Posterior vena cava (tissue), 2 donors: Measurements from ENCODE around the gene FAM13B. TPM values are rescaled to one million over a fixed set of nuclear protein-coding genes. Genes with fewer than 3 reads are reported as not detected.
"Not testable (repeated sequence)": the region's sequence is repeated elsewhere in the genome, so short reads cannot be mapped to it uniquely, and the experiment has no call there.

Source experiments
- DNase-seq: peaks from one replicate; pipeline ENCODE4 v3.0.0-alpha.2; 2020; ENCODE audit warnings: low spot score
- intact Hi-C, 2 donors: fragments of 100-400 bp; cut with DNase I; formaldehyde crosslinking; loops; one replicate each; pipeline versions ENCODE4 v1.14.1 to v1.14.2; 2022 to 2023
- total RNA-seq, 2 donors: library from RNA; stranded (reverse); fragmentation: NEBNext Ultra II Directional; extraction: Animal tissue kit (Norgen Biotek cat#: 25700); gene quantifications; one replicate each; pipeline ENCODE4 v1.2.1, GENCODE V29; 2021
- donor health status: DM: yes; HTN: yes; CAD: no.
- donor health status: DM: yes; HTN: yes; CAD: no.

Gene FAM13B
- total RNA-seq, 2 donors from 2014 or later, result 70.3 to 70.9 TPM

DNA sequence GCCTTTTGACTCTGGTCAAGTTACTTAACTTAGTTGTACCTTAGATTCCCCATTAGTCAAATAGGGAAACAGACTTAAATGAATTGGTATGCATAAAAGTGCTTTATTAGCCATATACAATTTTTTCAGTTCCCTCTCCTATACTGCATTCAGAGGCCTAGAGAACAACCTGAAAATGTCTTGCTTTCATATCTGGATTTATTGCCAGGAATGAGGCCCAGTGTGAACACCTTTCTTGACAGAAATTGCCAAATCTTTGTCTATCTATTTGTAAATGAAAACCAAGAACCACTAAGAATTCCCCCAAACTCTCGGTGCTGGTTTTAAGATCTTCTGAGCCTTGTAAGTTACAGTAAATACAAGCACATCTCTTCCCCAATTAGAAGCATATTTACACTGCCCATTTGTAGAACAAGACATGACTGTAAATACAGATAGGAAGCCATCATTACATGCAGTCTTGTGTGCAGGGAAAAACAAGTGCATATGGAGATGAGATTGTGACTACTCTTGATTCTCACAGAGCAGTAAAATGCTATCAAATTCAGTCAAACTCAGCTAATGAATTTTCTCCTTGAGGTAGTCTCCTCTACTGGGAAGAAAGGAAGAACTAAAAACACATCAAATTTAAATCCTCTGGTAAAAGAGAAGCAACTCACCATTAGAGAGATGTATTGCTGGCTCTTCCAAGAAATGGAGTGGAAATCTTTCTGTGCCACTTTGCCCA is 5.2 kb upstream of the FAM13B start:
- DNase-seq, result no peak

DNA sequence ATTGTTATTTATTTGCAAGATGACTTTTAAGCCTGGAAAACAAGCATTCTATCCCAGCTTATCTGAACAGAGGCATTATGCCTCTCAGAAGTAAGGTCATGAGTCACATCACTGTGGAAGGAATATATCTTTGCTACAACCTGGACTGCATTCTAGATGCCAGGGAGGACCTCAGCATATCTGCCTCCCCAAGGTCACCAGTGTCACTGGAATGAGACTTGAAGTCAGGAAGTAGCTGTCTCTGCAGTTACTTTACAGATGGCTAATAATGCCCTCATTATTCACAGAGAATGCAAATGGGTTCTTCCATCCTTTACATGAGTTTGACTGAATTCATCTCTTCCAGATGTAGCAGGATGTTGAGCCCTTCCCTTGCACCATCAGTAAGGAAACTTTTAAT is 4.4 kb upstream of the FAM13B start:
- intact Hi-C loops, result loop anchor here (2.0 to 10.0 kb wide), 3 partner anchors 32 to 250 kb away; partner anchors contain the start of gene NME5 (in 1 of the 2)
- no peak for DNase-seq

More for the DNA sequence above, 5.2 kb upstream of the FAM13B start:
- intact Hi-C loops, result loop anchor here (2.0 to 10.0 kb wide), 3 partner anchors 31 to 249 kb away; partner anchors contain the start of gene NME5 (in 1 of the 2)

- DNase-seq, result no peak
- intact Hi-C loops, result loop anchor here (2.0 to 10.0 kb wide), 3 partner anchors 33 to 251 kb away; partner anchors contain the start of gene NME5 (in 1 of the 2)
Observed at GRCh38 chr5:138035605-138036537, 3.0 kb upstream of the FAM13B start.

DNA sequence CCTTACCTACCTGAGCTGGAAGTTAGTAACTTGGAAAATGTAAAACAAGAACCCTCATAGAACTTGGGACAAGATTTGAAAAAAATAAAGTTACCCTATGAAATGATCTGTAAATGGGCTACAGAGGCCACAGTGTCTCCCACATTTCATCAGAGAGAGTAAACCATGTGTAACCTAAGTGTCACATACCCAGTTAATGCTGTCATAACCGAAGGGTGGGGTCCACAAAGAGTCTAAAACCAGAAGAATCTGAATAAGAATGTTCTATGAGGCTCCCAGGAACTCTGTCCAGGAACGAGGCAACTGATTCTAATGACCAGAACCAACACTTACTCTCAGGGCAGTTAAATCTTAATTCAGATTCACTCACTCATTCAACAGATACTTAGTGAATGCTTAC is 1.0 kb upstream of the FAM13B start:
- intact Hi-C loops, result loop anchor here in 1 of 2 donors (10.0 kb wide), 1 partner anchor 101 kb away; the partner anchor contains the start of gene NME5
- no peak for DNase-seq

DNA sequence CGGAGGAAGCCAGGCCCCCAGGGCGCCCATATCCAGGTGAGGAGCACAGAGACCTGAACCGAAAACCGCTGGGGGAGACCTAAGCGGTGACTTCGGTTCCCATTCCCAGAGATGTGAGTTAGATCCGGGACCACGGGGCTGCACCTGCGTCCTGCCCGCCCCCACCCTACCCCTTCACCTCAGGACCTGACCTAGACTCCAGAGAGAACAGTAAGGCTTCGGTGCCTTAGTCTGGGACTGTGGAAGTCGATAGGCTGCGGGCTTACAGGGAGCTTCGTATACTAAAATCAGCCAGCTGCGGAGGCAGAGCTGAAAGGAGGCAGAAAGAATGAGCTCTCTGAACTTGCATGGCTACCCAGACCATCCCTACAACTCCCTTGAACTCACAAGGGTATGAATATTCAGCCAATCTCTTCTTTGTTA is 518 bp upstream of the FAM13B start:
- no peak for DNase-seq
- intact Hi-C loops, result loop anchor here in 1 of 2 donors (10.0 kb wide), 1 partner anchor 101 kb away; the partner anchor contains the start of gene NME5

DNA sequence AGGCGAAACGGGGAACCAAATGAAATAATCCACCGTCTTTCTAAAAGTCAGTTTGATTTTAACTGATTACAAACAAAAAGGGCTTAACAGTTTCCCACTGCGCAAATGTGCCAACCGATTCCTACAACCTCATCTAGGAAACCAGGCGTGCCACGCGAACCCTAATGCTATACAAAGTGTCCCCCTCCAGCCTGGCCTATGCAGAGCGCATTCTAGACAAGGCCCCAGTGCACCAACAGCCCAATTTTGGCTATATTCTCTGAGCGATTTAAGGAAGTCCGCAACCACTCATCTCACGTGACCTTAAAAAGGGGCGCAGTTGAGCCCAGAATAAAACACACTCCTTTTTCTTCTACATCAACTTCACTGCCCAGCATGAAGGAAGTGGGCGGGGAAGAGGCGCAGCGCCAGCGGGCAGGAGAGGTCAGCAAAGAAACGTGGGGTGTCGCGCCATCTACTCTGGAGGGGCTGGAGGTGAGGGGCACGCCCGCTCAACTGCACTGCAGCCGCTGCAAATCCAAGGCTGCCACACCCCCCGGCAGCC is 779 bp downstream of the FAM13B start:
- intact Hi-C loops, result loop anchor here in 1 of 2 donors (10.0 kb wide), 1 partner anchor 103 kb away; the partner anchor contains the start of gene NME5
- peak; percentile 89 for DNase-seq

GRCh38 chr5:138029944-138030343 is 2.9 kb downstream of the FAM13B start:
- no peak for DNase-seq
- intact Hi-C loops, result loop anchor here in 1 of 2 donors (10.0 kb wide), 1 partner anchor 105 kb away; the partner anchor contains the start of gene NME5

DNA sequence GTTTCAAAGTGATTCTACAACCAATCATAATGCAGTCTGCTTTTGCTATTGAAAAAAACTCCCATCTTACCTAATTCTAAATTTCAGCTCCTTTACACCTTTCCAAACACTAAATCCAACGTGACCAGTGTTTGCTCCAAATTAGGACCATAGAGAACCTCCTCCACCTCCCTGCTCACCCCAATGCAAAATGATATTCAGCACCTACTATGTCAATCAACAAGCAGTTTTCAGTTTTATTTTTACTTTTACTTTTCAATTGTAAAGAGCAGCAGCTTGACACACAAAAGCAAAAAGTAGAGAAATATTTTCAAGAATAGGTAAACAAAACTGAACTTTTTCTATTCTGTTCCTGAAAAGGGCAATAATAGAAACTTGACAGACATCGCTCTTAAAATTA is 3.4 kb downstream of the FAM13B start:
- DNase-seq, result no peak
- intact Hi-C loops, result no loop called here

GRCh38 chr5:138028971-138029365 is 3.9 kb downstream of the FAM13B start:
- no peak for DNase-seq
- intact Hi-C loops, result no loop called here

DNA sequence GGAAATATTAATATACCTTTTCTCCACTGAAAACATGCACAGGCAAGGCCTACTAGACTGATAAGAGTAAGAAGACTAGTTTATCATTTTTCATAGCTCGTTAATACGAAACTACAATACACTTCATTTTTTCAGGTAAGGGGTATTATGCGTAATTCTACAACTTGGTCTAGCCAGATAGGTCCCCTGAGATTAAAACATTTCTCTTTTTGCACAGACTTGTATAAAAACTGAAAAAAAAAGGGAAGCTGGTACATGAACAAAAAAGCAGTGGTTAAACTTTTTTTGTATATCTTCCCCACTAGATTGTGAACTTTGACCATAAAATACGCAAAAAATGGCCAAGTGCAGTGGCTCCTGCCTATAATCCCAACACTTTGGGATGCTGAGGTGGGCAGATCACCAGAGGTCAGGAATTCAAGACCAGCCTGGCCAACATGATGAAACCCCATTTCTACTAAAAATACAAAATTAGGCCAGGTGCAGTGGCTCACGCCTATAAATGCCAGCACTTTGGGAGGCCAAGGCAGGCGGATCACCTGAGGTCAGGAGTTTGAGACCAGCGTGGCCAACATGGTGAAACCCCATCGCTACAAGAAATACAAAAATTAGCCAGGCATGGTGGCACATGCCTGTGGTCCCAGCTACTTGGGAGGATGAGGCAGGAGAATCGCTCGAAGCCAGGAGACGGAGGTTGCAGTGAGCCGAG is 4.5 kb downstream of the FAM13B start:
- intact Hi-C loops, DNase-seq: not testable (repeated sequence)

DNA sequence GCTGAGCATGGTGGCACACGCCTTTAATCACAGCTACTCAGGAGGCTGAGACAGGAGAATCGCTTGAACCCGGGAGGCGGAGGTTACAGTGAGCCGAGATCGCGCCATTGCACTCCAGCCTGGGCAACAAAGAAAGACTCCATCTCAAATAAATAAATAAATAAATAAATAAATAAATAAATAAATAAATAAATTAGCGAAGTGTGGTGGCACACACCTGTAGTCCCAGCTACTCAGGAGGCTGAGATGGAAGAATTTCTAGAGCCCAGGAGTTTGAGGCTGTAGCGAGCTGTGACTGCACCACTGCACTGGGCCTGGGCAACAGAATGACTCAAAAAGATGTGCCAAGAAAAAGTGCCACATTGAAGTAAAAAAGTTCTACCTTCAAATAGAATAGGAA is 6.1 kb downstream of the FAM13B start:
- intact Hi-C loops, DNase-seq: not testable (repeated sequence)

GRCh38 chr5:138025285-138025684 is 7.6 kb downstream of the FAM13B start:
- no peak for DNase-seq
- intact Hi-C loops, result no loop called here

DNA sequence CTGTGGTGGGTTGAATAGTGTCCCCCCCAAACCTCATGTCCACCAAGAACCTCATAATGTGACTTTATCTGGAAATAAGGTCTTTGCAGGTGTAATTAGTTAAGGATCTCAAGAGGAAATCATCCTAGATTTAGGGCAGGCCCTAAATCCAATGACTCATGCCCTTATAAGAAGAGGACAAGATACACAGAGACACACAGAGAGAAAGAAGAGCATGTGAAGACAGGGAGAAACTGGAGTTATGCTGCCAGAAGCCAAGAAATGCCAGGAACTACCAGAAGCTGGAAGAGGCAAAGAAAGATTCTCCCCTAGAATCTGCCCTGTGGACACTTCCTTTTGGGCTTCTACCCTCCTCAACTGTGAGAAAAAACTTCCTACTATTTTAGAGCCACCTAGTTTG is 8.8 kb downstream of the FAM13B start:
- DNase-seq, result no peak
- intact Hi-C loops, result no loop called here

- DNase-seq, result no peak
- intact Hi-C loops, result no loop called here
Observed at GRCh38 chr5:138022912-138023311, 10.0 kb downstream of the FAM13B start.

- no peak for DNase-seq
- intact Hi-C loops, result no loop called here
Observed at GRCh38 chr5:138021771-138022170, 11.1 kb downstream of the FAM13B start.

DNA sequence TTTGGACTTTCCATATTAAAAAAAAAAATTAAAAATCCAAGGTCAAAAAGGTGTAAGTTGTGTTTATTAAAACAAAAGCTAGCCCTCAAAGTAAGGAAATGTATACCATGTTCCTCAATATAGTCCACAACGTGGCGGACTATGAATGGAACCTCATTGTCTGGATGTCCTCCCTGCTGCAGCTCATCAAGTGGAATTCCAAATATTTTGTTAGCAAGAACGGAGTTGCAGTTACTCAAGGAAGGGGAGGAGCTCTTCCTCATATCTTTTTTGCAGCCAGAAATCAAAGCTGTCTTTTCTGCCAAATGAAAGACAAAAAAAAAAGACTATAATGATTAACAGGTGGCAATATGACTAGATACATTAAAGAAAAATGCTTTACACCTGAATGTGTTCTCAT is 14.0 kb downstream of the FAM13B start:
- intact Hi-C loops, result no loop called here
- DNase-seq, result no peak

- intact Hi-C loops, result no loop called here
- DNase-seq, result no peak
Observed at GRCh38 chr5:138015916-138016315, 17.0 kb downstream of the FAM13B start.

DNA sequence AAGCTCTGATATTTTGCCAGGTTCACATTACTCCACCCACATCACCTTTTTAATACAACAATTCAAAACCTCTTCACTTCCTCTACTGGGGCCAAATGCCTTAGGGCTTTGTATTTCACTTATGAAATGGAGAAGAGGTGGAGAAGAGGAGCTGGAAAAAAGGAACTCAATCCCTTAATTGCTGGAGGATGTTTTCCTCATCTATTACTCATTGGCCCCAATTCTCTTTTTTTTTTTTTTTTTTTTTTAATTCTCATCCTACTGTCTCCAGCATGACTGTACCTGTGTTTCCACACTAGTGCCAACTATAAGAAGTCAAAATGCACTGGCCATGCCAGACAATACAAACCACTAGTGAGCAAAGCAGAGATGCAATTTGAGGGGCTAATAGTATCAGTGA is 20.9 kb downstream of the FAM13B start:
- intact Hi-C loops, result no loop called here
- DNase-seq, result no peak
